WTC11 (cell line): Measurements from ENCODE around the gene RBM18.

ENCODE experiments used
- CREM ChIP-seq: sonication (generic); formaldehyde crosslinking; IDR thresholded peaks from 2 replicates; pipeline ENCODE4 v1.8.1; 2022; ENCODE audit warnings: mild to moderate bottlenecking, missing genetic modification reagents, moderate library complexity
- NR1H2 ChIP-seq: sonication (generic); formaldehyde crosslinking; IDR thresholded peaks from 2 replicates; pipeline ENCODE4 v1.9.0; 2021; ENCODE audit warnings: mild to moderate bottlenecking, moderate library complexity, missing genetic modification reagents
- TF ChIP-seq, protein P1 (sequence below): fragments of 200-600 bp; IDR thresholded peaks from 2 replicates; pipeline ENCODE4 v1.8.0; 2022; ENCODE audit warnings: antibody characterized with exemption

DNA sequence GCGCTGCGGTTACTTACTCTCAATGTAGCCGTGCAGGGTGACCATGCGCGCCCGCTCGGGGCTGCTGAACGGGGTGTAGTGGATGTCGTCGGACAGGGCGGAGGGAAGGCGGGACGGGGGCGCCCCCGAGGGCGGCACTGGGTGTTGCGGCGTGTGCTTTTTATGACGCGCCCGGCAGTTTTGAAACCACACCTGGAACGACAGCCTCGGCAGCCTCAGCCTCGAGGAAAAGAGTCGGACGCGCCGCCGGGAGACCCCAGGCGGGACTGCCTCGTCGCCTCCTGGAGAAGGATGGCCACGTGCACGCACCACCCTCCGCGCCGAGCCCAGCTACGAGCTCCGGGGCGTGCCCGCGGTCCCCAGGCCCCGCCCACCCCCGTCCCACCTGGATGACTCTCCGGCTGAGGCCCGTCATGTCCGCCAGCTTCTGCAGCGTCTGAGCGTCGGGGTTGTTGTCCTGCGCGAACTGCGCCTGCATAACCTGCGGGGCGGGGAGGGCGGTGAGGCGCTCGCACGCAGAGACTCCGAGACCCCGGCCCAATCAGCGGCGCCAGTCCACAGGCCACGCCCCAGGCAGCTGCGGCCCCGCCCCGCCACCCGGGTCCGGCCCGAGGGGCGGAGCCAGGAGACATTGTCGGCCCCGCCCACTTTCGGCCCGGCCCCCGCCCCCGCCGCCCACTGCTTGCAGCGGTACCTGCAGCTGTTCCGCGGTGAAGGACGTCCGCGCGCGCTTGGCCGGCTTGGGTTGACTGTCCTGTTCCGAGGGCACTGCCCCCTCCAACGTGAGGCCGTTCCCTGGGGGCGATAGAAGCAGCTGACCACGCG, 50.8 kb downstream of the RBM18 start:
- TF ChIP-seq CREM (0 out of 2 replicates have a peak, but pooled peaks have one; percentile 9), NR1H2 (CRISPR knock-in tag) (no peak)
- TF ChIP-seq, protein P1, sequence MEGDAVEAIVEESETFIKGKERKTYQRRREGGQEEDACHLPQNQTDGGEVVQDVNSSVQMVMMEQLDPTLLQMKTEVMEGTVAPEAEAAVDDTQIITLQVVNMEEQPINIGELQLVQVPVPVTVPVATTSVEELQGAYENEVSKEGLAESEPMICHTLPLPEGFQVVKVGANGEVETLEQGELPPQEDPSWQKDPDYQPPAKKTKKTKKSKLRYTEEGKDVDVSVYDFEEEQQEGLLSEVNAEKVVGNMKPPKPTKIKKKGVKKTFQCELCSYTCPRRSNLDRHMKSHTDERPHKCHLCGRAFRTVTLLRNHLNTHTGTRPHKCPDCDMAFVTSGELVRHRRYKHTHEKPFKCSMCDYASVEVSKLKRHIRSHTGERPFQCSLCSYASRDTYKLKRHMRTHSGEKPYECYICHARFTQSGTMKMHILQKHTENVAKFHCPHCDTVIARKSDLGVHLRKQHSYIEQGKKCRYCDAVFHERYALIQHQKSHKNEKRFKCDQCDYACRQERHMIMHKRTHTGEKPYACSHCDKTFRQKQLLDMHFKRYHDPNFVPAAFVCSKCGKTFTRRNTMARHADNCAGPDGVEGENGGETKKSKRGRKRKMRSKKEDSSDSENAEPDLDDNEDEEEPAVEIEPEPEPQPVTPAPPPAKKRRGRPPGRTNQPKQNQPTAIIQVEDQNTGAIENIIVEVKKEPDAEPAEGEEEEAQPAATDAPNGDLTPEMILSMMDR = no peak
